Activated naive CD4-positive, alpha-beta T cell treated with anti-CD3 and anti-CD28 coated beads, Interleukin-2, amount 50 U/mL, for 72 hours (primary cell): ENCODE measurements around the gene FAF1. TPM values are rescaled to one million over a fixed set of nuclear protein-coding genes. Genes with fewer than 3 reads are reported as not detected.
"Not testable (repeated sequence)": the region's sequence is repeated elsewhere in the genome, so short reads cannot be mapped to it uniquely, and the experiment has no call there.

Experiments
- ATAC-seq, 2 donors: fragments of 150-1000 bp; cut with Tn5 transposase; 2 replicates each; pipeline ENCODE4 v1.10.0; 2021; ENCODE audit warnings: mild to moderate bottlenecking in 2 of 2, moderate library complexity in 2 of 2
- DNase-seq, 2 donors: peaks; one replicate each; pipeline ENCODE4 v3.0.0; 2021 to 2022; ENCODE audit warnings: low spot score in 2 of 2
- H3K27ac Mint-ChIP-seq, 2 donors: one replicate each; pipeline ENCODE4 v1.8.0; 2022; ENCODE audit warnings: mild to moderate bottlenecking in 2 of 2, mixed read lengths in 2 of 2
- H3K36me3 Mint-ChIP-seq, 2 donors: one replicate each; pipeline ENCODE4 v1.8.0; 2022; ENCODE audit warnings: mixed read lengths in 2 of 2
- H3K9me3 Mint-ChIP-seq, 2 donors: one replicate each; pipeline ENCODE4 v1.8.0; 2022; ENCODE audit warnings: mixed read lengths in 2 of 2
- total RNA-seq, 2 donors: library from RNA; stranded (reverse); gene quantifications; one replicate each; pipeline ENCODE4 v1.2.3, GENCODE V29; 2022

The FAF1 gene
- total RNA-seq, 2 donors from 2014 or later, result 58.1 to 101 TPM

DNA sequence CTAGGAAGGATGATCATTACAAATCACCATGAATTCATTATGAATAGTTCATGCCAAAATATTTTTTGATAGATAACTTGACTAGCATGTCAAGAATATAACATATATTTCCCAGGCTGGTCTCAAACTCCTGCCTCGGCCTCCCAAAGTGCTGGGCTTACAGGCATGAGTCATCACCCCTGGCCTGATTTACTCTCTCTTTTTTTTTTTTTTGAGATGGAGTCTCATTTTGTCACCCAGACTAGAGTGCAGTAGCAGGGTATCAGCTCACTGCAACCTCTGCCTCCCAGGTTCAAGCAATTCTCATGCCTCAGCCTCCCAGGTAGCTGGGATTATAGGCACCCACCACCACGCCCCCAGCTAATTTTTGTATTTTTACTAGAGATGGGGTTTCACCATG, 24.8 kb downstream of the FAF1 start:
- not testable (repeated sequence) for ATAC-seq, H3K36me3 Mint-ChIP-seq, H3K9me3 Mint-ChIP-seq, H3K27ac Mint-ChIP-seq, DNase-seq

DNA sequence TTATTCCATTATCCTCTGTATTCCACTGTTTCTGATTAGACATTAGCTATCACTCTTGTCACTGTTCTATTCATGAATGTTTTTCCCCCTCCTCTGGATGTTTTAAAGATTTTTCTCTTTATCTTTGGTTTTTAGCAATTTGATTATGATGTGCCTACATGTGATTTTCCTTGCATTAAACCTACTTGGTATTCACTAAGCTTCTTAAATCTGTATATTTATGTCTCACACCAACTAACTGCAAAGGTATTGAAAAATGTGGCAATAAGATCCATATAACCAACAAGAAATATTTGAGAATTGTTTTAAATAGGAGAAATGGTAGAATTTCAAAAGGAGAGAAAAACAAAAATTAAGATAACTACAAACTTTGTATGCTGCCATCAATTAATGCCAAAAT, 25.2 kb downstream of the FAF1 start:
- Mint-ChIP-seq H3K27ac (no peak overlapping the region), H3K36me3 (peaks cover 0 to 6% of the 10 kb centered on the region in 2 donors), H3K9me3 (no peaks in the 10 kb centered on the region)
- no peak for DNase-seq
- no peak for ATAC-seq

DNA sequence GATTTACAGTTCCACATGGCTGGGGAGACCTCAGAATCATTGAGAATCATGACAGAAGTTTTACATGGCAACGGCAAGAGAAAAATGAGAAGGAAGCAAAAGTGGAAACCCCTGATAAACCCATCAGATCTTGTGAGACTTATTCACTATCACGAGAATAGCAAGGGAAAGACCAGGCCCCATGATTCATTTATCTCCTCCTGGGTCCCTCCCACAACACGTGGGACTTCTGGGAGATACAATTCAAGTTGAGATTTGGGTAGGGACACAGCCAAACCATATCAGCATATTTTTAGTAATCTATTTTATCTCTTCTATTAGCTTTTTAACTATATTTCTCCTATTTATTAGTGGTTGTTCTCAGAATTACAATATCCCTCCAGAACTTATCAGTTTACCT, 26.3 kb downstream of the FAF1 start:
- not testable (repeated sequence) for ATAC-seq

GRCh38 chr1:50932043-50932442, 28.0 kb downstream of the FAF1 start:
- H3K9me3 Mint-ChIP-seq, result not testable (repeated sequence)

More for the DNA sequence above, 26.3 kb downstream of the FAF1 start:
- not testable (repeated sequence) for H3K36me3 Mint-ChIP-seq, H3K27ac Mint-ChIP-seq, H3K9me3 Mint-ChIP-seq, DNase-seq

DNA sequence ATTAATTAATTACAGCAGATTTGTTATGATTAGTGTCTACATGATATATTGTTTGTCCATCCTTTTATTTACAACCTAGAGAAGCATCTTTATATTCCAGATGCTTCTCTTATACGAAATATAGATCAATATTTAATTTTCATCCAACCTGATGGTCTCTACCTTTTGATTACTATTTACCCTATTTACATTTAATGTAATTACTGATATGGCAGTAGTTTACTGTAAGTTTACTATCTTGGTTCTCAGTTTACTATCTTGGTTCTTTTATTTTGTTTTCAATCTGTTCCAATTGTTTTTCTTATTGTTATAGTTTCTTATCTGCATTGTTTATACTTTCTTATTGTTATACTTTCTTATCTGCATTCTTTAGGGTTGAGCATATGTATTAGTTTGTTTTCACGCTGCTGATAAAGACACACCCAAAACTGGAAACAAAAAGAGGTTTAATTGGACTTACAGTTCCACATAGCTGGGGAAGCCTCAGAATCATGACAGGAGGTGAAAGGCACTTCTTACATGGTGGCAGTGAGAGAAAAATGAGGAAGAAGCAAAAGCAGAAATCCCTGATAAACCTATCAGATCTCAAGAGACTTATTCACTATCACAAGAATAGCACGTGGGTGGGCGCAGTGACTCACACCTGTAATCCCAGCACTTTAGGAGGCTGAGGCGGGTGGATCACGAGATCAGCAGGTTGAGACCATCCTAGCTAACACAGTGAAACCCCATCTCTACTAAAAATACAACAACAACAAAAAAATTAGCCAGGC, 28.9 kb downstream of the FAF1 start:
- Mint-ChIP-seq H3K9me3 (no peaks in the 10 kb centered on the region), H3K27ac (no peak overlapping the region), H3K36me3 (peaks cover 0 to 6% of the 10 kb centered on the region in 2 donors)
- ATAC-seq, result peak in 1 of 2 donors; percentile 21
- DNase-seq, result no peak

More at GRCh38 chr1:50932043-50932442, 28.0 kb downstream of the FAF1 start:
- not testable (repeated sequence) for ATAC-seq, H3K27ac Mint-ChIP-seq, H3K36me3 Mint-ChIP-seq, DNase-seq

- peak; percentile 31 to 91 for ATAC-seq
- no peak overlapping the region for H3K27ac Mint-ChIP-seq
- DNase-seq, result no peak
These were observed 29.9 kb downstream of the FAF1 start for GRCh38 chr1:50930193-50930592.

GRCh38 chr1:50929376-50929958, 30.6 kb downstream of the FAF1 start:
- no peak for DNase-seq
- ATAC-seq, result no peak
- Mint-ChIP-seq H3K36me3 (peaks cover 3 to 19% of the 10 kb centered on the region in 2 donors), H3K9me3 (no peaks in the 10 kb centered on the region), H3K27ac (no peak overlapping the region)

More at GRCh38 chr1:50930193-50930592, 29.9 kb downstream of the FAF1 start:
- Mint-ChIP-seq H3K36me3 (peaks cover 0 to 11% of the 10 kb centered on the region in 2 donors), H3K9me3 (no peaks in the 10 kb centered on the region)

- ATAC-seq (no peak), DNase-seq (no peak)
- no peak overlapping the region for H3K27ac Mint-ChIP-seq
- H3K9me3 Mint-ChIP-seq, result peaks cover 9 to 12% of the 10 kb centered on the region in 2 donors
- H3K36me3 Mint-ChIP-seq, result peaks cover 20 to 32% of the 10 kb centered on the region in 2 donors
These were observed 36.5 kb downstream of the FAF1 start for GRCh38 chr1:50923564-50923963.

- Mint-ChIP-seq H3K9me3 (peaks cover 9 to 12% of the 10 kb centered on the region in 2 donors), H3K27ac (no peak overlapping the region), H3K36me3 (peaks cover 20 to 32% of the 10 kb centered on the region in 2 donors)
- no peak for ATAC-seq
- DNase-seq, result no peak
These were observed 39.0 kb downstream of the FAF1 start for GRCh38 chr1:50921029-50921428.

DNA sequence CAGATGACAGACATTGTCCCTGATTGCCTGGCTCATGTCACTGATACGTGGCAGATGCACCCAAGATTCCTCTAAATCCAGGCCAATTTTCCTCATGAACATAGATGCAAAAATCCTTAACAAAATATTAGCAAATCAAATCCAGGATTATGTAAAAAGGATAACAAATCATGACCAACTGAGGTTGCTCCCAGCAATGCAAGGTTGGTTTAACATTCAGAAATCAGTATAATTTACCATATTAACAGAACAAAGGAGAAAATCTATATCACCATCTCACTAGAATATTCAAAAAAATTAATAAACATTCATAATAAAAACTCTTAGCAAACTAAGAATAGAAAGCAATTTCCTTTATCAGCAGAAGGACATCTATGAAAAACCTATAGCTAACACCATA, 39.7 kb downstream of the FAF1 start:
- H3K9me3 Mint-ChIP-seq, result peaks cover 9 to 12% of the 10 kb centered on the region in 2 donors
- H3K36me3 Mint-ChIP-seq, result peaks cover 20 to 29% of the 10 kb centered on the region in 2 donors
- no peak overlapping the region for H3K27ac Mint-ChIP-seq
- DNase-seq (no peak), ATAC-seq (no peak)

- no peak for ATAC-seq
- Mint-ChIP-seq H3K9me3 (no peaks in the 10 kb centered on the region), H3K27ac (no peak overlapping the region), H3K36me3 (peaks cover 0 to 6% of the 10 kb centered on the region in 2 donors)
- DNase-seq, result no peak
These were observed 42.6 kb downstream of the FAF1 start for GRCh38 chr1:50917138-50918137.

- Mint-ChIP-seq H3K27ac (no peak overlapping the region), H3K9me3 (no peaks in the 10 kb centered on the region), H3K36me3 (no peaks in the 10 kb centered on the region)
- ATAC-seq (no peak), DNase-seq (no peak)
These were observed 44.4 kb downstream of the FAF1 start for GRCh38 chr1:50915621-50916020.

DNA sequence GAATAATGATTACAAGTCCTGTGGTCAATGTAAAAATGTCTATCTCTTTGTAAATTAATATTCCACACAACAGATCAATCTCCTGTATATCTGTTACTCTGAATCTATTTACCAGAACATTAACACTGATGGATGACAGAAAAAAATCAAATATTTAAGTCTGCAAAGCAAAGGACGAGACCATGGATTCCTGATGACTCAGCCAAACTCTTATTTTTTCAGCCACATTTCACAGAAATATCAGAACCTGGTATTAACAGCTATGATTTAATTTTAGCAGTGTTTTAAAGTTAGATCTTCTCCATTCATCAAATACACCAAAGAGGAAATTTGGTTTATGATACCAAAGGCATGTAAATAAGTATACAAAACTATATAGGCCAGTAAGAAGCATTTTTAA, 46.1 kb downstream of the FAF1 start:
- Mint-ChIP-seq H3K27ac (no peak overlapping the region), H3K36me3 (peaks cover 7 to 11% of the 10 kb centered on the region in 2 donors), H3K9me3 (peaks cover 0 to 6% of the 10 kb centered on the region in 2 donors)
- DNase-seq, result no peak
- no peak for ATAC-seq

- peaks cover 11 to 30% of the 10 kb centered on the region in 2 donors for H3K36me3 Mint-ChIP-seq
- H3K9me3 Mint-ChIP-seq, result peaks cover 0 to 12% of the 10 kb centered on the region in 2 donors
- not testable (repeated sequence) for ATAC-seq, DNase-seq, H3K27ac Mint-ChIP-seq
These were observed 49.7 kb downstream of the FAF1 start for GRCh38 chr1:50910356-50910755.

- H3K36me3 Mint-ChIP-seq, result peaks cover 11 to 30% of the 10 kb centered on the region in 2 donors
- not testable (repeated sequence) for ATAC-seq, DNase-seq
- H3K9me3 Mint-ChIP-seq, result peaks cover 0 to 12% of the 10 kb centered on the region in 2 donors
- H3K27ac Mint-ChIP-seq, result peak overlapping the region in 1 of 2 donors; percentile 45
These were observed 52.5 kb downstream of the FAF1 start for GRCh38 chr1:50907610-50908009.

- peaks cover 0 to 12% of the 10 kb centered on the region in 2 donors for H3K9me3 Mint-ChIP-seq
- not testable (repeated sequence) for H3K27ac Mint-ChIP-seq, DNase-seq, ATAC-seq
- H3K36me3 Mint-ChIP-seq, result peaks cover 11 to 30% of the 10 kb centered on the region in 2 donors
These were observed 54.0 kb downstream of the FAF1 start for GRCh38 chr1:50906050-50906449.
